ENCODE data around the gene JAK1.

The JAK1 gene

DNA sequence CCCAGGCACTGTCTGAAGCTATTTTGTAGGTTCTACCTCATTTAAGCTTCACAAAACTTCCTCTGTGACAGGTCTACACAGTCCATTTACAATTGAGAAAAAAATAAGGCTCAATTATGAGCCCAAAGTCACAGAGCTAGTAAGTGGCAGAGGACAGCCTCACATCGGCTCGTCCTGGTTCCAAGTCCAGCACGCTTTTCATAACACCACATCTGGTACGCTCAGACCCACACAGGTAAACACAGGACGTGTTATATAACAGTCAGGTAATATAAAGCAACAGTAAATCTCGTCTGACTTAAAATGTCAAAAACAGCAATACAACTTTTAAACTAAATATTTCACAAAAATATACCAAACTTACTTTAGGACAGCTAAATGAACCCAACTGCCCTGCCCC is 13.1 kb downstream of the JAK1 start:
- TF ChIP-seq, protein P1, sequence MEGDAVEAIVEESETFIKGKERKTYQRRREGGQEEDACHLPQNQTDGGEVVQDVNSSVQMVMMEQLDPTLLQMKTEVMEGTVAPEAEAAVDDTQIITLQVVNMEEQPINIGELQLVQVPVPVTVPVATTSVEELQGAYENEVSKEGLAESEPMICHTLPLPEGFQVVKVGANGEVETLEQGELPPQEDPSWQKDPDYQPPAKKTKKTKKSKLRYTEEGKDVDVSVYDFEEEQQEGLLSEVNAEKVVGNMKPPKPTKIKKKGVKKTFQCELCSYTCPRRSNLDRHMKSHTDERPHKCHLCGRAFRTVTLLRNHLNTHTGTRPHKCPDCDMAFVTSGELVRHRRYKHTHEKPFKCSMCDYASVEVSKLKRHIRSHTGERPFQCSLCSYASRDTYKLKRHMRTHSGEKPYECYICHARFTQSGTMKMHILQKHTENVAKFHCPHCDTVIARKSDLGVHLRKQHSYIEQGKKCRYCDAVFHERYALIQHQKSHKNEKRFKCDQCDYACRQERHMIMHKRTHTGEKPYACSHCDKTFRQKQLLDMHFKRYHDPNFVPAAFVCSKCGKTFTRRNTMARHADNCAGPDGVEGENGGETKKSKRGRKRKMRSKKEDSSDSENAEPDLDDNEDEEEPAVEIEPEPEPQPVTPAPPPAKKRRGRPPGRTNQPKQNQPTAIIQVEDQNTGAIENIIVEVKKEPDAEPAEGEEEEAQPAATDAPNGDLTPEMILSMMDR (IDR thresholded peaks at IDR 0.05; ENCODE audit: borderline replicate concordance, control extremely low read depth, extremely low read depth, insufficient read depth, missing control alignments), result no peak
- in situ Hi-C loops (cut with MboI; ENCODE audit: low sequenced_read_pairs, unreplicated experiment), result no loop called here
- no peak for DNase-seq (ENCODE audit: low spot score)

DNA sequence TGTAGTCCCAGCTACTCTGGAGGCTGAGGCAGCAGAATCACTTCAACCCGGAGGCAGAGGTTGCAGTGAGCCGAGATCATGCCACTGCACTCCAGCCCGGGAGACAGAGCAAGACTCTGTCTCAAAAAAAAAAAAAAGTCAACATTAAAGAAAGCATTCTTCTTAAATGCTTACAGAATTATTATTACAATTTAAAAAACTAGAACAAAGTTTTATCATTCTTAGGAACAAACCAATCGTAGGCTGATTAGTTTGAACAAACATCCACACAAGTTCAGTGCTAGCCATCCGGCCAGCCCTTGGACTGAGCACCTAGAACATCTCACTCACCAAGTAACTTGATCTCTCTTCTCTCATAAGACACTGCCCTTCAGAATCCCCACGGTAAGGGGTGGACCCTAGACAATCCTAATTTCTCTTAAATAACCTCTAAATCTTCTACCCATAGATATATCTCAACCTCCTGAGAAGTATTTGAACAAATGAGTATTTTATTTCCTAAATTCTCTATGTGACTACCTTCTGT is 16.0 kb downstream of the JAK1 start:
- TF ChIP-seq, protein P1 (IDR thresholded peaks at IDR 0.05; ENCODE audit: borderline replicate concordance, control extremely low read depth, extremely low read depth, insufficient read depth, missing control alignments), result no peak
- no peak for DNase-seq (ENCODE audit: low spot score)
- in situ Hi-C loops (cut with MboI; ENCODE audit: low sequenced_read_pairs, unreplicated experiment), result no loop called here

DNA sequence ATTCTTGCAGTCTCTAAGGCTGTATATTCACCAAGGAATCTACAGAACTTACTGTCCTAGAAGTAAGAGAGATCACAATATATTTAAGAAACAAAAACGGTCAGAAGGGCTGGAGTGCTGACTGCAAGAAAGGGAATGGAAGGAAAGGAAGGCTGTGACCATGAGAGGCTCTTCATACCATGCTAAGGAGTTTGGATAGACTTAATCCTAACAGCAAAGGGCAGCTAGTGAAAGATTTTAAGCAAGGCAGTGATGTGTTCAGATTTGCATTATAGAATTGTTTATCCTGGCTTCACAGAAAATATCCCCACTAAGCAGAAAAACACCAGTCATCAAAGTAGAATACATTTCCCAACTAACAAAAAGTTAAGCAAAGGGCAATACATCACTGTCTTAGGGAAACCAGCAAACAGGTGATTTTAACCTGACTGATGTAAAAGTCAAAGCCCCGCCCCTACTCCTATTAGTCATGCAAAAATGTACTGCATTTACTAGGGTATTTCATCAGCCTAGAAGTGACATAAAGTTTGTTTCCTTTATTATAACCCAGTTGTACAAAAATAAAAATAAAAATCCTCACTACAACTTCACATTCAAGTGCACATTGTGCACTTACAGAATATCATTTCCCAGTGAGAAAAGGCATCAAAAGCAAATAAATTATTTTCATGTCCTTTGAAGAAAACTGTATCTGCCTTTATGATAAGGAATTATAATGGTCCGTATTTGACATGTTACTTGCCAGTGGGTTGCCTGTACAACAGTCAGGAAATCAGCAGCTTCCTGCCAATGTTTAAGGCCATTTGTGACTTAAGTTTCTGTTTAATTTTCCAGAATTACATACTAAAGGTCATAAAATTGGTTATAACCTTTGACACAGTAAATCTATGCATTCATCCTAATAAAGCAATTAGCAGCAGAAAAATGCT is 17.2 kb downstream of the JAK1 start:
- TF ChIP-seq, protein P1 (IDR thresholded peaks at IDR 0.05; ENCODE audit: borderline replicate concordance, control extremely low read depth, extremely low read depth, insufficient read depth, missing control alignments), result no peak
- in situ Hi-C loops (cut with MboI; ENCODE audit: low sequenced_read_pairs, unreplicated experiment), result no loop called here
- no peak for DNase-seq (ENCODE audit: low spot score)

DNA sequence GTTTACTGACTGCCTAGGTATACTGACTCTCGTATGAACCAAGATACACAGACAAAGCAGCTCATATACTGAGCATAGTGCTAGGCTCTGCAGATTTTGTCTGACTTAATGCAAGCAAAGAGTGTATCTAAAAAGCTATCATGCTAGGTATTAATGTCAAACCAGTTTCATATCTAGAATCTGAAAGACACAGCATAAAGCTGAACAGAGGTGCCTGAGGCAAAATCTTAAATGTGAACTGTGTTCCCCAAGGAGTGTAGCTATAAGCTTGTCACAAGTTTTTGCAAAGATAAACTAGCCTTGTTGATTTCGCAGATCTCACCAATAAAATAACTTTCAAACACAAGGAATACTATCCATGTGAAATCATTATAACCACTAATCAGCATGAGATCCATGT is 18.1 kb downstream of the JAK1 start:
- no peak for DNase-seq (ENCODE audit: low spot score)
- TF ChIP-seq, protein P1 (IDR thresholded peaks at IDR 0.05; ENCODE audit: borderline replicate concordance, control extremely low read depth, extremely low read depth, insufficient read depth, missing control alignments), result no peak
- in situ Hi-C loops (cut with MboI; ENCODE audit: low sequenced_read_pairs, unreplicated experiment), result no loop called here

DNA sequence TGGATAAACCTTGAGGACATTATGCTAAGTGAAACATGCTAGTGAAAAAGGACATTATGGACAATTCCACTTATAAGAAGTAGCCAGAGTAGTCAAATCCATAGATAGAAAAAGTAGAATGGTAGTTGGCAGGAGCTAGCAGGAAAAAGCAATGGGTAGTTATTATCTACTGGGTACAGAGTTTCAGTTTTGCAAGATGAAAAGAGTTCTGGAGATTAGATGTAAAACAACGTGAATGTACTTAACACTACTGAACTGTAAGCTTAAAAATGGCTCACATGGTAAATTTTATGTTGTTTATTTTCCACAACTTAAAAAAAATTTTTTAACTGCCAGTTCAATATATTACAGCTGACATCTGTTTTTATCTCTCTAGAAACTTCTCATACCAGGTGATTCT is 19.4 kb downstream of the JAK1 start:
- in situ Hi-C loops (cut with MboI; ENCODE audit: low sequenced_read_pairs, unreplicated experiment), result no loop called here
- DNase-seq (ENCODE audit: low spot score), result no peak
- TF ChIP-seq, protein P1 (IDR thresholded peaks at IDR 0.05; ENCODE audit: borderline replicate concordance, control extremely low read depth, extremely low read depth, insufficient read depth, missing control alignments), result no peak

DNA sequence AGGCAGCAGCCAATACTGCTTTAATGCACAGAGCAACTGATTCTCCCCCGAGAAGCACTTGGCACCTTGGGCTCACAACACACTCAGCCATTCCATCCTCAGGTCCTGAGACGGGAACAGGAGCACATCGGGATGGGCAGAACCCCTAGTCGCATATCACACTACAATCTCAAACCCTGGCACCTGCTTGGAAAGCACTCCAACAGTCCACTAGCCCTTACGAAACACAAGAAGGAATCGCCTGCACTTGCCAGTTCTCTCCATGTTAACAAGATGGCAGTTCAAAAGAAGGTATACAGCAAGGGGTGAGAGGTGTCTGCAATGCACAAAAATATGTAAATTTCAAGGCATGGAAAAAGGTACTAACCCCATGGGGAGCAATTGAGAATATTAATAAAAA is 21.4 kb downstream of the JAK1 start:
- in situ Hi-C loops (cut with MboI; ENCODE audit: low sequenced_read_pairs, unreplicated experiment), result no loop called here
- TF ChIP-seq, protein P1 (IDR thresholded peaks at IDR 0.05; ENCODE audit: borderline replicate concordance, control extremely low read depth, extremely low read depth, insufficient read depth, missing control alignments), result no peak
- DNase-seq (ENCODE audit: low spot score), result no peak

Data from GM13976 (cell line).